HUES6 (cell line): ENCODE data around the gene IFIT3.

Experiments
- H3K27ac ChIP-seq: 2 replicates; pipeline ENCODE4 v1.7.0; 2013; ENCODE audit warnings: low read depth, mild to moderate bottlenecking, low read length, inconsistent platforms
- H3K27me3 ChIP-seq: 2 replicates; pipeline ENCODE4 v1.6.1; 2013; ENCODE audit warnings: low read length; ENCODE audit not compliant: control insufficient read depth, insufficient read depth
- H3K36me3 ChIP-seq: 2 replicates; pipeline ENCODE4 v1.6.1; 2013; ENCODE audit warnings: low read length; ENCODE audit not compliant: control insufficient read depth, insufficient read depth
- H3K4me1 ChIP-seq: 2 replicates; pipeline ENCODE4 v1.6.1; 2013; ENCODE audit warnings: low read length; ENCODE audit not compliant: control insufficient read depth, insufficient read depth
- H3K4me3 ChIP-seq: 2 replicates; pipeline ENCODE4 v1.5.1; 2013; ENCODE audit warnings: low read depth, low read length
- H3K9ac ChIP-seq: one replicate; pipeline ENCODE4 v1.6.1; 2013; ENCODE audit warnings: mild to moderate bottlenecking, low read length
- H3K9me3 ChIP-seq: 2 replicates; pipeline ENCODE4 v1.6.1; 2013; ENCODE audit warnings: low read depth, low read length; ENCODE audit not compliant: control insufficient read depth, insufficient read depth

The IFIT3 gene

DNA sequence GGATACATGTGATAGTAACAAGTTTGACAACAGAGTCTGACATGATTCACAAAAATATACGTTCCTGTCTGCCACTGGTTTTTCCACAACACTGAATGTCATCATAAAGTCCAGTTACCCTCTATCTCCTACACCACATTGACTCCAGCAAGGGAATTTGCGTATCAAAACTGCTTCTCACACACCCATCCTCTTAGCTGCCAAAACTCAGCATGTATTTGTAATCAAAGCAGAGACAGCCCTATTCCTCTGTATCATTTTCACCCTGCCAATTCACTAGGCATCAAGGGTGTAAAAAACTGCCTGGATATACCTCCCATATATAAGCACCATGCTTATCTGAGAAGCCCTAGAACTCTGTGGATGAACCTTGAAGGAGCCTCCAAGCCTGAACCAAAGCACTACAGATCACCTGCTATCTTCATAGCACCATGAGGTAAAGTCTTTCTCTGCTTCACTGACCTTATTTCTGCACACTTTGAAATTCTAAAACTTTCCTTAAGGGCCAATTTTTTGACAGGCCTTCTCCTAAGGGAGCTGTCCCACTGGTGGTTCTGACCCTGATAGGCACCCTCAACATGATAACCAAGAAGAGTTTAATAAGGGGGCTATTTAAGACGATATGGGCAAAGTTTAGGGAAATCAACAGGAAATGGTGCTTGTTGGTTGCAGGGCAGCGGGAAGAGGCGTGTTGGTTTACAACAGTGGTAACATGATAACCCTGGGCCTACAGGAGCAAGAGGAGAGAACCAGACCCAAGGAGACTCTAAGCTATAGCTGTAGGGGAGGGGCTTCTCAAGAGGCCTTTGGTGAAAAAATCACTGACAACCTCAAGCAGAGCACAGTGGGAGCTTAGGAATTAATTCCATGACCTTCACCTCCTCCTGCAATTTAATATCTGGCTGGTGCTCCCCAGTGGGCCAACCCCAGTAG lies 50.2 kb downstream of the IFIT3 start, which contains the start of gene IFIT1B:
Gene IFIT1B, plus strand, starts transcription at position 352 of the 933 bp plus-strand sequence. Its CDS starts 80 bp downstream, at position 432.
- Histone ChIP-seq H3K4me3 (no peak within 1 kb of the TSS), H3K36me3 (no peaks in the 10 kb centered on the region), H3K9ac (no peak within 1 kb of the TSS), H3K27me3 (no peaks in the 10 kb centered on the region), H3K9me3 (no peaks in the 10 kb centered on the region), H3K27ac (no peak within 1 kb of the TSS), H3K4me1 (peaks cover 2% of the 10 kb centered on the region; the same call in 1 of the 2 replicates)

GRCh38 chr10:89379103-89379502 lies 51.3 kb downstream of the IFIT3 start:
- H3K9me3 ChIP-seq = no peaks in the 10 kb centered on the region
- H3K4me1 ChIP-seq = peaks cover 2% of the 10 kb centered on the region; the same call in 1 of the 2 replicates
- H3K4me3 ChIP-seq = no peak overlapping the region
- H3K27me3 ChIP-seq = no peaks in the 10 kb centered on the region
- H3K9ac ChIP-seq = no peak overlapping the region
- no peak overlapping the region for H3K27ac ChIP-seq
- no peaks in the 10 kb centered on the region for H3K36me3 ChIP-seq

DNA sequence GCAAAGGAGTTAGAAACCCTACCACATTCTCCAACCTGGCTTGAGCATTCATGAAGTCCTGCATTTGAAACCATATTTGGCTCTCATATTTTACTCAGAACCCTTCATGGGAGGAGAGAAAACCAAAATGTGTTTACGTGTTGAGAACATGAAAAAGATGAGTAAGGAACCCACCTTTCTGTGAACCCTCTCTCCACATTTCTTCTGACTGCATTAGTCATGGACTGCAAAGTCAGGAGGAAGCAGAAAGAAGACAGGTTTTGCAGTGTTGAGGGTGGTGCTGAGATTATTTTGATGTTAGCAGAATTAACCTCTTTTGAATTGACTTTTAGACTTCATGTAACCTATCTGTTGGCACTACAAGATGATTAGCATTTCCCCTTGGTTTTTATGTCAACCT lies 55.0 kb downstream of the IFIT3 start:
- Histone ChIP-seq H3K9ac (no peak overlapping the region), H3K27me3 (no peaks in the 10 kb centered on the region), H3K4me1 (peaks cover 17% of the 10 kb centered on the region), H3K27ac (no peak overlapping the region), H3K9me3 (no peaks in the 10 kb centered on the region), H3K4me3 (no peak overlapping the region), H3K36me3 (no peaks in the 10 kb centered on the region)

DNA sequence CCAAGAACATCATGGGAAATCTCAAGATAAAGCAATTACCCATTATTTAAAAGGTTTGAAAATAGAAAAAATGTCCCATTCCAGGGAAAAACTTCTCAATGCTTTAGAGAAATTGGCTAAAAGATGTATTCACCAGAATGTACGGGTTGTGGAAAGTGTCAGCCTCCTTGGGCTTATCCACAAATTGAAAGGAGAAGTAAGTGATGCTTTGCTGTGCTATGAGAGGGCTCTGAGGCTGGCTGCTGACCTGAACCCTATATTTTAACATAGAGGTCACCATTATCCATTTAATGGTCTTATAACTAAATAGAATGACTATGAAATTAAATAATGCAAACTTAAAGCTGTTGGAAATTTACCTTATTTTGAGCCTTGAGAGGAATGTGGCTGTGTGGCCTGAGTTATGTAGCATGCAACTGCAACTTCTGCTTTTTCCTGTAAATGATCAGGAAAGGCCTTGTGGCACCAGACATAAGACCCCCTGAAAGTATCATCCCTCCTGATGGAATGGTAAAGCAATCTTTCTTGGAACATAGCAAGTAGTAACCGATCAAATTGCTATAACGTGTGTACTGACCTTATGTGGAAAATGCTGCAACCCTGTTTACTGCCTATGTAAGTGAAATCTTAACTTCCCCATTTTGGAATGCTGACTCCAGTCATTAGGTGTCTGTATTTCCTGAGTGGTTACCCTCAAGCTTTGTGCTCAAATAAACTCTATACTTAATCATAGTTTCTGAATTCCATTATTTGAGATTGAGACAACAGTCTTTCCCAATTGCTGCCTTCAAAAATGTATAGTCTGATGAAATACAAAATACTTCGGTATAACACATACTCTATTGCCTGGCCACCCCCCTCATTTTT lies 56.9 kb downstream of the IFIT3 start:
- Histone ChIP-seq H3K9ac (no peak overlapping the region), H3K27me3 (no peaks in the 10 kb centered on the region), H3K9me3 (no peaks in the 10 kb centered on the region), H3K4me3 (no peak overlapping the region), H3K36me3 (no peaks in the 10 kb centered on the region), H3K27ac (no peak overlapping the region), H3K4me1 (peaks cover 15% of the 10 kb centered on the region)

- H3K4me1 ChIP-seq = peaks cover 26% of the 10 kb centered on the region
- no peaks in the 10 kb centered on the region for H3K9me3 ChIP-seq
- H3K9ac ChIP-seq = no peak overlapping the region
- no peaks in the 10 kb centered on the region for H3K27me3 ChIP-seq
- H3K4me3 ChIP-seq = no peak overlapping the region
- H3K27ac ChIP-seq = no peak overlapping the region
- H3K36me3 ChIP-seq = no peaks in the 10 kb centered on the region
Observed at GRCh38 chr10:89388806-89389205, 61.0 kb downstream of the IFIT3 start.

DNA sequence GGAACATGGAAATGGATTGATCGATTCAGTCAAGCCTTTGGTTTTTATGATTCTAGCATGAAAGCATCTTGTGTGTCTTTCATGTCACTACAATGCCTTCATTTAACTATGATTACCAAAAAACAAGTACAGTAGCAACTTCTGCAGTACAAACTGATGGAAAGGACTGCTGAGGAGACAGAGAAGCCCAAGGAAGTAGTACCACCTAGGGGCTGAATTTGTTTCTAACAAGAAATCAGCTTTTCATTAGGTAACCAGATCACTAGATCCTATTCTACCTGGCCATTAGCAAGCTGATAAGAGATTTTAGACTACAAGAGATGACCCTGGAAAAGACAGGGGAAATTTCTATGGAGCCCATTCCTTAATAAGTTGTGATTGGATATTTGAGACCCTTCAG lies 61.5 kb downstream of the IFIT3 start:
- Histone ChIP-seq H3K9me3 (no peaks in the 10 kb centered on the region), H3K27ac (no peak overlapping the region), H3K36me3 (no peaks in the 10 kb centered on the region), H3K4me1 (peaks cover 26% of the 10 kb centered on the region), H3K27me3 (no peaks in the 10 kb centered on the region), H3K9ac (no peak overlapping the region), H3K4me3 (no peak overlapping the region)
